NCI-H460 (cell line): ENCODE data around the gene SOCS1. TPM values are rescaled to one million over a fixed set of nuclear protein-coding genes. Genes with fewer than 3 reads are reported as not detected.

Source experiments
- DNase-seq: peaks from one replicate; pipeline ENCODE4 v3.0.0-alpha.2; 2016; ENCODE audit warnings: low read depth; ENCODE audit errors: extremely low read depth
- total RNA-seq: library from RNA; depleted of rRNA; stranded (reverse); fragments of >200 nt; shearing (Covaris generic); gene quantifications from 2 replicates; pipeline ENCODE4 v1.2.3, GENCODE V29; 2014

Gene SOCS1
- total RNA-seq, 1 experiment from 2014 or later = 1.1 TPM

- no peak for DNase-seq
Observed at GRCh38 chr16:11249233-11250061, 6.6 kb downstream of the SOCS1 start.

- DNase-seq = no peak
Observed at GRCh38 chr16:11248133-11248532, 7.9 kb downstream of the SOCS1 start.

- no peak for DNase-seq
Observed at GRCh38 chr16:11245988-11246387, 10.0 kb downstream of the SOCS1 start.

- DNase-seq = no peak
Observed at GRCh38 chr16:11245222-11245737, 10.7 kb downstream of the SOCS1 start.

- no peak for DNase-seq
Observed at GRCh38 chr16:11242658-11243057, 13.3 kb downstream of the SOCS1 start.

- no peak for DNase-seq
Observed at GRCh38 chr16:11241480-11242204, 14.4 kb downstream of the SOCS1 start.

- DNase-seq = no peak
Observed at GRCh38 chr16:11240636-11241473, 15.1 kb downstream of the SOCS1 start.

GRCh38 chr16:11239644-11240632 is 16.1 kb downstream of the SOCS1 start:
- DNase-seq = no peak

GRCh38 chr16:11238272-11239202 is 17.5 kb downstream of the SOCS1 start:
- no peak for DNase-seq

GRCh38 chr16:11236461-11237254 is 19.3 kb downstream of the SOCS1 start:
- DNase-seq = no peak

GRCh38 chr16:11235703-11235991 is 20.4 kb downstream of the SOCS1 start:
- DNase-seq = no peak

GRCh38 chr16:11234884-11235702 is 20.9 kb downstream of the SOCS1 start:
- DNase-seq = no peak

GRCh38 chr16:11233727-11234376 is 22.2 kb downstream of the SOCS1 start:
- no peak for DNase-seq

GRCh38 chr16:11232852-11233726 is 22.9 kb downstream of the SOCS1 start:
- no peak for DNase-seq

GRCh38 chr16:11232302-11232851 is 23.6 kb downstream of the SOCS1 start:
- no peak for DNase-seq
